ENCODE results near the gene NR2C1.
"Not testable (repeated sequence)": the region's sequence is repeated elsewhere in the genome, so short reads cannot be mapped to it uniquely, and the experiment has no call there.

Gene NR2C1

GRCh38 chr12:94997726-94998125 is 75.7 kb downstream of the NR2C1 start:
- DNase-seq: no peak

GRCh38 chr12:94997061-94997460 is 76.4 kb downstream of the NR2C1 start:
- DNase-seq: no peak

GRCh38 chr12:94994312-94994711 is 79.1 kb downstream of the NR2C1 start:
- no peak for DNase-seq

- DNase-seq: not testable (repeated sequence)
Observed at GRCh38 chr12:94993855-94994254, 79.6 kb downstream of the NR2C1 start.

GRCh38 chr12:94990222-94990621 is 83.2 kb downstream of the NR2C1 start:
- DNase-seq: no peak

- DNase-seq: no peak
Observed at GRCh38 chr12:94988471-94988870, 84.9 kb downstream of the NR2C1 start.

GRCh38 chr12:94987801-94988200 is 85.6 kb downstream of the NR2C1 start:
- no peak for DNase-seq

- no peak for DNase-seq
Observed at GRCh38 chr12:94987076-94987669, 86.2 kb downstream of the NR2C1 start.

GRCh38 chr12:94985099-94985498 is 88.3 kb downstream of the NR2C1 start:
- not testable (repeated sequence) for DNase-seq

GRCh38 chr12:94983321-94983720 is 90.1 kb downstream of the NR2C1 start:
- no peak for DNase-seq

- DNase-seq: no peak
Observed at GRCh38 chr12:94982456-94982855, 91.0 kb downstream of the NR2C1 start.

GRCh38 chr12:94980577-94980976 is 92.8 kb downstream of the NR2C1 start:
- DNase-seq: no peak

GRCh38 chr12:94979941-94980340 is 93.5 kb downstream of the NR2C1 start:
- no peak for DNase-seq

- no peak for DNase-seq
Observed at GRCh38 chr12:94977766-94978468, 95.5 kb downstream of the NR2C1 start.

GRCh38 chr12:94973221-94973620 is 100.2 kb downstream of the NR2C1 start:
- DNase-seq: no peak

GRCh38 chr12:94972795-94973194 is 100.6 kb downstream of the NR2C1 start:
- no peak for DNase-seq

- no peak for DNase-seq
Observed at GRCh38 chr12:94971923-94972322, 101.5 kb downstream of the NR2C1 start.

- DNase-seq: no peak
Observed at GRCh38 chr12:94970560-94970959, 102.9 kb downstream of the NR2C1 start.

All from left hindlimb (tissue), 1 donor.